GM19452 (cell line): ENCODE measurements around the gene PLTP.
"Not testable (repeated sequence)": the region's sequence is repeated elsewhere in the genome, so short reads cannot be mapped to it uniquely, and the experiment has no call there.

Experiments used
- ATAC-seq: cut with Tn5 transposase; IDR thresholded peaks from one replicate; pipeline ENCODE4 v1.9.1; 2021; ENCODE audit not compliant: unreplicated experiment

PLTP gene, protein sequence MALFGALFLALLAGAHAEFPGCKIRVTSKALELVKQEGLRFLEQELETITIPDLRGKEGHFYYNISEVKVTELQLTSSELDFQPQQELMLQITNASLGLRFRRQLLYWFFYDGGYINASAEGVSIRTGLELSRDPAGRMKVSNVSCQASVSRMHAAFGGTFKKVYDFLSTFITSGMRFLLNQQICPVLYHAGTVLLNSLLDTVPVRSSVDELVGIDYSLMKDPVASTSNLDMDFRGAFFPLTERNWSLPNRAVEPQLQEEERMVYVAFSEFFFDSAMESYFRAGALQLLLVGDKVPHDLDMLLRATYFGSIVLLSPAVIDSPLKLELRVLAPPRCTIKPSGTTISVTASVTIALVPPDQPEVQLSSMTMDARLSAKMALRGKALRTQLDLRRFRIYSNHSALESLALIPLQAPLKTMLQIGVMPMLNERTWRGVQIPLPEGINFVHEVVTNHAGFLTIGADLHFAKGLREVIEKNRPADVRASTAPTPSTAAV

DNA sequence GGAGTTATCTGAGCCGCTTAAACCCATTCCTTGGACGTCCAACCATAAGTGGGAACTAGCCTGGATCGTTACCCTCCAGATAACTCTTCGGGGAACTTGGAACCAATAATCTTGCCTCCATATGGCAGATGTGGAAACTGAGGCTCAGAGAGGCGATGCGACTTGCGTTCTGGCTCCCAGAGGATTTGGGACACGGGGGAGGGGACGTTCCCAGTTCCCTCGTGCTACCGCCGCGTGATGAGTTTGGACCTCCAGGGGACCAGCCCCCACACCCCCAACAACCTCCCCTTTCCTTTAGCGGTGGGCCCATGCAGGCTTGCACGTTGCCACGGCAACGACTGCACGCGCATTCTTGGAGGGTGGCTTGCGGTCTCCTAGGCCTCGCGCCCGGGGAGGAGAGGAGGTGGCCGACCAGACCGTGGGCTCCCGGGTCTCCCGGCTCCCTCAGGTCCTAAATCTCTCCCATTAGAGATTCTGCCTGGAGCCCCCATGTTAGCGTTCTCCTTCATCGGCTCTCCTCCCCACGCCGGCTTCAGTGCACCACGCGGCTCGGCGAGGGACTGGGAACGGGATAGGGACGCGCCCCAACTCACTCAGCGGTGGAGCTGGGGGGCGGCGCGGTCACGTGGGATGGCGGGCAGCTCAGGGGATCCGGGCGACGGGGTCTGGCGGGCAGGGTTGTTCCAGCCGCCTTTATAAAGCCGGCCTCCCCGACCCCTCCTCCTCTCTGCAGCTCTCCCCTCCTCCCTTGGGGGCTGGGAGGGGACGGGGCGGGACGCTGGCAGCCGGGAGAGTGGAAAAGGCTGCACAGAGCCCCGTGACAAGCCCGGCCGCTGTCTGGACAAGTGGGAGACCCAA, at the start of gene PLTP:
TSS of gene PLTP (minus strand) at position 670 of the 858 bp plus-strand sequence. CDS start 703 bp downstream, outside the sequence.
- no peak for ATAC-seq

DNA sequence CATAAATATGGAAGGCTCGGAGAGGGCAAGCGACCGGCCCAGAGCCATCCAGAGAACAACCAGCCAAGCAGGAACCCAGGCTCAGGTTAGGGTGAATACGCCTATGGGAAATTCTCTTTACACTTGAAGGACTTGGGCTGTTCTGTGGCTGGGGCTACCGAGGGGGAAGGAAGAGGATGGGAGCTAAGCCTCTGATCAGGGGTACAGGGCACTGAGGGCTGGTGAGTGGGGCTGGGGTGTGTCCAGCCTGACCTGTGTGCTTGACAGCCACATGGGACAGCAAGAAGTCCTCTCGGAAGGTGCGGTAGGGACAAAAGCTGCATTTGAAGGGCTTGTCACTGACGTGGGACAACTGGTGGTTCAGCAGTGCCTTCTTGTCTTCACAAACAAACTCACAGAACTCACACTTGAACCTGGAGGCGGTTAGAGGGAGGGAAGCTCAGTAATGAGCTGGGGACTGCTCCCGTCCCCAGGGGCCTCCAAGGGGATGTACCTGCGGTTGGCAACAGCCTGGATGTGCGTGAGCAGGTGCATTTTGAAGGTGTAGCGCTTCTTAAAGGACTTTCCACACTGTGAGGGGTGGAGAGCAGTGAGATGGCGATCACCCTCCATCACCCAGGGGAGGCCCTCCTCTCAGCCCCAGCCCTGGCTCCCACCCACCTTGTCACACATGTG, 48.1 kb upstream of the PLTP start:
- no peak for ATAC-seq

DNA sequence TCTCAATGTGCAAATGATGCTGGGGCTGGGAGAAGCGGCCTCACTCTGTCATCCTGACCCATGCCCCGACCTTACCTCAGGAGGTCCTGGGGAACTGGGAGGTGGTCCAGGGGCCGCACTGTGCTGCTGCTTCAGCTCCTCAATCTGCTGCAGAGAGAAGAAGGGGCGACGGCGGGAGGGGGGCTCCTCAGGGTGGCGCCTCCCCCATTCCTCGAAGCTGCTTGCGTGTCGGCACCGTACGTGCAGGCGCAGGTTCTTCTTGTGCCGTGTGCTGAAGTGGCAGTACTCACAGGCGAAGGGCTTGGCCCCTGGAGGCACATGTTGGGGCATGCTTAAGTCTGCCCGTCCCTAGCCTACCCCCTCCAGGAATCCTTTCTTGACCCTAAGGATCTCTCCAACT, 47.2 kb upstream of the PLTP start:
- ATAC-seq: no peak

DNA sequence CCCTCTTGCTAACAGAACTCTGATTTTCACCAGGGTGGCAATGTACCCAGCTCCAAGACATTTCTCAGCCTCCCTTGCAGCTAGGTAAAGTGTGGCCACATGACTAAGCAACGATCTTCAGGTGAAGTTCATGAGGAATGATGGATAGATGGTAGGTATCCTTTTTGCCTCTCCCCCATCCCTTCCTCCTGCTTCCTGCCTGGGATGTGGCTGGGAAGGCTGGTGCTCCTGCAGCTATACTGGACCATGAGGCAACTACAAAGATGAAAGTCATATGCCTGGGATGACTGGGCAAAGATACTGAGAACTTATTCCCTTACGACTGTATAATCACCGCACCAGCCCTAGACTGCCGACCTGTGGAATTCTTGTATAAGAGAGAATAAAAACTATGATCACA, 46.6 kb upstream of the PLTP start:
- no peak for ATAC-seq

DNA sequence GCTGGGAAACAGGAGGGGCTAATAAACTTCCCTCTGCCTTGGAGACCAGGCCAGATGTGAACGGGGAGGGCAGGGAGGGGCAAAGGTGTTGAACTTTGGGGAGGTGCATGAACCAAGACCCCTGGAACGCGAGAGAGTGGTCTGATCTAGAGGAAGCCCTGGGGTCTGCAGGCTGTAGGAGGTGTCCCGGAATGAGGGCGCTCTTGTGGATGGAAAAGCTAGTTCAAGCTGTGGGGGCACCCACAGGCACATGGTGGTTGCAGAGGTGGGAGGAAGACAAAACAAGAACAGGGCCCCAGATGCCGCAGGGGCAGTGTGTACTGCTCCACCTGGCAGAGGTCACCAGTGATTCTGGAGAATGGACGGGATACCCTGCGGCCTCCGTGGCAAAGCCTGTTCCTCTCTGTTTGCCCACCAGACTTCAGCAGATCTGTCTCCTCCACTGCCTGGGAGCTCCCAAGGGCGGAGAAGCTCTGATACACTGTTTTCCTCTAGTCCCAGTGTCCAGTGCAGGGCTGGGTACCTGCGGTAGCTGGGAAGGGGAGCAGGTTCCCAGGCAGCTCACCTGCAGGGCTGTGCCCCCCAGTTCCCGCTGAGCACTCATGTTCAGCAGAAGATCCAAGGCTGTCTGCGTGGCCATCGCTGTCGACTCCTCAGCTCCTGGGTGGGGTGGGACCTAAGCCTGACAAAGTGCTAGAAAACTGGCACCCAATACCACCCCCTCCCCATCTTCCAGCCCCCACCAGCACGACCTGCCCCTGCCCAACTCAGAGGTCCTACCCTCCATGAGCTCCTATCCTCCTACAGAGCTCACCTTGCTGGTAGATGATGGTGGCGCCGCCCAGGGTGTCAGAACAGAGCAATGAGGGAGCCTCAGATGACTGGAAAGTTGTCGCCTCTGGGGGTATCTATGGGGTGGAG, 45.3 kb upstream of the PLTP start:
- no peak for ATAC-seq

DNA sequence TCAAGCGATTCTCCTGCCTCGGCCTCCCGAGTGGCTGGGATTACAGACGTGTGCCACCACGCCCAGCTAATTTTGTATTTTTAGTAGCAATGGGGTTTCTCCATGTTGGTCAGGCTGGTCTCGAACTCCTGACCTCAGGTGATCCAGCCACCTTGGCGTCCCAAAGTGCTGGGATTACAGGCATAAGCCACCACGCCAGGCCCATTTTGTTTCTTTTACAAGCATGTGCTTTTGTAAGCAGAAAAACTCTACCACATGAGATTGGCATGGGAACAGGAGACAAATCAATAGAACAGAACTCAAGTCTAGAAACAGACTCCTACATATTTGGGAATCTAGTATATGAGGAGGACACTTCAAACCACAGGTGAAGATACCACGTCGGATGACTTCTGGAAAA, 44.4 kb upstream of the PLTP start:
- ATAC-seq: not testable (repeated sequence)

DNA sequence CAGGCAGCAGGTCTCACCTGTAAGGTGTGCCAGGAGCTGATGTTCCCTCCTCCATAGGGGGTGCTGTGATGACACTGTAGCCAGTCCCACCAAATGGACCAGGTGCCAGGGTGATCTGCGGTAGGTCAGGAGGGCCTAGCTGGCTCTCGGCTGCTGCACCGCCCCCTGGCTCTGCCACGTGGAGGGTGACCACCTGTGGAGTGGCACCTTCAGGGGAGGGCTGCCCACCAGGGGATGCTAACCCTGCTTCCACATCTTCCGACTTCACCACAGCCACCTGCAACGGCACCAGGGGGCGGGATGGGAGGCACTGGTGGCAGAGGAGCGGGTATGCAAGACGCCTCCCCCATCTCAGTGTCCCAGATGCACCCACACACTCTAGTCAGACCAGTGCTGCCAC, 41.7 kb upstream of the PLTP start:
- no peak for ATAC-seq

DNA sequence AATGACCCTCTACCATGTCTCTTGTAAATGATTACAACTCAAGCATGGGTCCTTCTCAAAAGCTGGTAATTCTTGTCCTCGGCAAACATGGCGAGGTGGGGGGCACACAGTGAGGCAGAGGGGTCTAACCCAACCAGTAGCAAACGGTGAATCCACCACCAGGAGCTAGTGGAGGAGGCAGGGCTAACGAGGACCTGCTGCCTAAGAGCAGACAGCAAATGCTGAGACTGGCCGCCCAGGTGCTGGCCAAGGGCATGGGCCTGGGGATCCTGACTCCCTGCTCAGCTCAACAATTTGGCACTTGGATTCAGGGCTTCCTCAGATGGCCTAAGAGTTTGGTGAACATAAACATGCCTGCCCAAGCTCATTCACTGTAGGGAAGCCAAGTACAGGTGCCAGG, 40.9 kb upstream of the PLTP start:
- no peak for ATAC-seq

DNA sequence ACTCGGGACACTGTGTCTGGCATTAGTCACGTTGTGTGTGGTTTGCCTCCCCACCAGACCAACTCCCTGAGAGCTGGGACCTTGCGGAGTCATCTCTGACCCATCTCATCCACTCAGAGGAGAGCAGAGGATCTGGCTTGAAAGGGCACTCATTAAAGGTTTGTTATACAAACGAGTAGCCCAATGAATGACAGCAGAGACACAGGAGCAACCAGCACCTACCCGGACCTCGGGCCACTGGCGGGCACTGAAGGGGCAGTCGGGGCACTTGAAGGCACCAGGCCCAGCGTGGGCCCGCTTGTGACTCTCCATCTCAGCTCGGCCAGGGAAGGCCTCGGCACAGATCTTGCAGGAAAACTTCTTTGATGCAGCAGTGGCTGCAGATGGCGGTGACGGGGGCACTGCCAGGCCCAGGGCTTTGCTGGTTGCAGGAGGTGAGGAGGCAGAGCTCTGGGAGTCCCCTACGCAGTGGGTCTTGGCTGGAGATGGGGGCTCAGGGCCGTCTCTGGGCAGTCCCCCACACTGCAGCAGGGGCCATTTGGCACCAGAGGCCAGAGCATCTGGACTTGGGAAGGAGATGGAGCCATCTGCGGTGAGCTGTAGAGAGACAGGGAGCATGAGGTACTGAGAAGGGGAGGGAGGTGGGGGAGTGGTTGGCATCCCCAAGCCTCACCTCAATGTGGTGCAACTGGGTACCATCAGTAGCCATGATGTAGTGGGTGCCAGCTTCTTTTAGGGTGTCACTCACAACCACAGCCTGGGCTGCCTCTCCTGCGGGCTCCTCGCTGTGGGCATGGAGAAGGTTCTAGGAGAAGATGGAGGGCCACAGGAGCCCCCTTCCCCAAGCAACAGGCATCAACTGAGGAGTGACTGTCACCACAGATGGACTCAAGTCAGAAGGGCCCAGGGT, 40.2 kb upstream of the PLTP start:
- no peak for ATAC-seq

DNA sequence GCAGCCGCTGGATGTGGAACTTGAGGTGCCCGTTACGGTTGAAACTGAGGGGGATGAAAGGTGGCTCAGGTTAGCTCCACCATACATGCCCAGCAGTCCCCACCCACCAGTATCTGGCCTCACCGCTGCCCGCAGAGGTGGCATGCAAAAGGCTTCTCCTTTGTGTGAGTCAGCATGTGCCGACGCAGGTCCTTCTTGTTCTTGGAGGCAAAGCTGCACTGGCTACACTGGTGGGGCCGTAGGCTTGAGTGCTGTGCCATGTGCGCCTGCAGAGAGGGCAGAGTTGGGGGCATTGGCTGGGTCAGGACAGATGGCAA, 38.3 kb upstream of the PLTP start:
- ATAC-seq: no peak

DNA sequence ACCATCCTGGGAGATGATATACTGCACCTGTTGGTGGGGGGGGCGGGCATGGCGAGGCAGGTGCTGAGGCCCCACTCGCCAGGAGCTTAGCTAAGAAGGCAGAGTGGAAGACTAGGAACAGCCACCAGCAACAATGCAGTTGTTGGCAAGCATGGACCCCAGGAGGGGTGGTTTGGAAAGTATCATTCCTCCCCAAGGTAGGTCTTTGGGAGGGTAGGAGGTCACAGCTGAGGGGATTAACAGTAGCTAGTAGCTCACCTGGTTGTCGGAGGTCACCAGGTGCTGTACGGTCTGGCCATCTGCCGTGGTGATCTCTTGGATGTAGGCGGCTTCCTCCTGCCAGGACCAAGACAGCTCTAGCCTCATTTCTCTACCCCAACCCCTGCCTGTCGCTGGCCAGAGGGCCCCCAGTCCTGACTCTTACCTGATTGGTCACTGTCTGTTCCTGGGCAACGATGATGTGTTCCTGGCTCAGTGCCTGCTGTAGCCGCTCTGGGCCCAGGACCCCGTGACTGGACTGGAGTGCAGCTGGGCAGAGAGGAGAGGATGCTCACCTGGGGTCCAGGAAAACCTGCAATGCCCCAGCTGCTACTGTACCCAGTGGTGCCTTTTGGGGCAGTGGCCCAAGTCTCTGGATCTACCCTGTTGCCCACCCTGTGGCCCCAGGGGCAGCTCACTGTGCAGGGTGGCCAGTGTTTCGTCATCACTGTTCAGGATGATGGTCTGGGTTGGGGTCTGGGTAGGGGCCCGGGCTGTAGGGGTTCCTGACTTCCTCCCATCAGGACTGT, 37.8 kb upstream of the PLTP start:
- no peak for ATAC-seq

DNA sequence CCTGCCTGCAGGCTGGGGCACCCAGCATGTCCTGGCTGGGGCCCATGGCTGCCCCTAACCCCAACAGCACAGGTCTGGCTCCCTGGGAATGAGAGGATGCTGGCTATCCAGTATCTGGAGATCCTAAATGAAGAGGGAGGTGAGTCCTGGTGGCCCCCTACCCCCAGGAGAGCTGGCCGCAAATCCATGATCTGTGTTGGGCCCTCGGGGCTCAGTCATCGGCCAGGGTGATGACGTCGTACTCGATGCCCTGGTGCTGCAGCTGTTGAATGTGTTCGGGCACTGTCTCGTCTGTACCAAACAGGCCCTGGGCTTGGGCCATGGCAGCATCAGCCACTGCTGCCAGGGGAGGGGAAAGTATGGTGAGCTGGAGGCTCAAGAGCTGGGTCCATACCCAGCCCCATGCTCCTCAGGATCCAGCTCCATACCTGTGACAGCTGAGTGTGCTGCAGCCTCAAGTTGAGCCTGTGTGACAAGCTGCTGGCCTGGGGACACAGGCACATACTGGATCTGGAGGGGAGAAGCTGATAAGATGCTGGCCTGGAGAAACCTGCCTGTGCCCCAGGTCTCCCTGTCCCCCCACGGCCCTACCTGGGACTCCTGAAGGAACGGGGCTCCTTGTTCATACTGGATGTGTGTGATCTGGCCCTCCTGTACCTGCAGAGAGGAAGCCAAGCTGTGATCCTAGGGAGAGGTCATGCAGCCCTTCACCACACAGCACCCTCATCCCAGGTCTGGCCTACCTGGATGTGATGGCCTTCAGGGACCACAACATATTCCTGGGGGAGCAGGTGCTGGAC, 37.0 kb upstream of the PLTP start:
- no peak for ATAC-seq

DNA sequence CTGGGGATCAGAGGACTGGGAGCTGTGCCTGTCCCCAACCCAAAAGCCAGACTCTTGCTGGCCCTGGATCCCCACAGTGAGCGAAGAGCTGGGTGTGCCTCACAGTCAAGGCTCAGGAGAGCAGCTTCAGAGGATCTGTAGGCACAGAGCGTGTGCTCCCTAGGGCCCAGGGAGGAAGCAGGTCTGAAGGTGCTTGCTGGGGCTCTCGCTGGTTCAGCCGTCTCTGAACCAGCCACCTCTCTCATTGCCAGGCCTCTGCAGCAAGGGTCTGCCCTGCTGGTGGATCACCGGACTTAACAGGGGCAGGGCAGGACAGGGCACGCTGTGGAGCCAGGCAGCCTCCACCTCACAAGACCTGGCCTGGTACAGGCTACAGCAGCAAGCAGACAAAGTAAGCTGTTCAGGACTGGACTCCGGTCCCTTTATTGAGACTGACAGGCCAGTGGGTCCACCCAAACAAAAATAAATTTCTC, 36.3 kb upstream of the PLTP start:
- no peak for ATAC-seq

DNA sequence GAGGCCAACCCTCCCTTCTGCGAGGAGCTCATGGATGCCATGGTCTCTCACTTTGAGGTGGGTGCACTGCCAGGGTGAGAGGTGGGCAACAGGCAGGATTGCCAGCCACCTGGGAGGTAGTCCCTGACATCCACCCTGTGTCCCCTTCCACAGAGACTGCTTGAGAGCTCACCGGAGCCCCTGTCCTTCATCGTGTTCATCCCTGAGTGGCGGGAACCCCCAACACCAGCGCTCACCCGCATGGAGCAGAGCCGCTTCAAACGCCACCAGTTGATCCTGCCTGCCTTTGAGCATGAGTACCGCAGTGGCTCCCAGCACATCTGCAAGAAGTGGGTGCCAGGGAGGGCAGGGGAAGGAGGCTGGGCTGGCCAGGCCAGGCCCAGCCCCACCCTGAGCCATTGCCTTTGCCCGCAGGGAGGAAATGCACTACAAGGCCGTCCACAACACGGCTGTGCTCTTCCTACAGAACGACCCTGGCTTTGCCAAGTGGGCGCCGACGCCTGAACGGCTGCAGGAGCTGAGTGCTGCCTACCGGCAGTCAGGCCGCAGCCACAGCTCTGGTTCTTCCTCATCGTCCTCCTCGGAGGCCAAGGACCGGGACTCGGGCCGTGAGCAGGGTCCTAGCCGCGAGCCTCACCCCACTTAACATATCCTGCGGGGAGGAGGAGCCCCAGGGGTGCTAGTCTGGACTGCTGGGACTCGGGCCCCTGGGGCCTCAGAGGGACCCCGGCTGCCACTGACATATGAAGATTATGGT, 35.3 kb upstream of the PLTP start:
- no peak for ATAC-seq

DNA sequence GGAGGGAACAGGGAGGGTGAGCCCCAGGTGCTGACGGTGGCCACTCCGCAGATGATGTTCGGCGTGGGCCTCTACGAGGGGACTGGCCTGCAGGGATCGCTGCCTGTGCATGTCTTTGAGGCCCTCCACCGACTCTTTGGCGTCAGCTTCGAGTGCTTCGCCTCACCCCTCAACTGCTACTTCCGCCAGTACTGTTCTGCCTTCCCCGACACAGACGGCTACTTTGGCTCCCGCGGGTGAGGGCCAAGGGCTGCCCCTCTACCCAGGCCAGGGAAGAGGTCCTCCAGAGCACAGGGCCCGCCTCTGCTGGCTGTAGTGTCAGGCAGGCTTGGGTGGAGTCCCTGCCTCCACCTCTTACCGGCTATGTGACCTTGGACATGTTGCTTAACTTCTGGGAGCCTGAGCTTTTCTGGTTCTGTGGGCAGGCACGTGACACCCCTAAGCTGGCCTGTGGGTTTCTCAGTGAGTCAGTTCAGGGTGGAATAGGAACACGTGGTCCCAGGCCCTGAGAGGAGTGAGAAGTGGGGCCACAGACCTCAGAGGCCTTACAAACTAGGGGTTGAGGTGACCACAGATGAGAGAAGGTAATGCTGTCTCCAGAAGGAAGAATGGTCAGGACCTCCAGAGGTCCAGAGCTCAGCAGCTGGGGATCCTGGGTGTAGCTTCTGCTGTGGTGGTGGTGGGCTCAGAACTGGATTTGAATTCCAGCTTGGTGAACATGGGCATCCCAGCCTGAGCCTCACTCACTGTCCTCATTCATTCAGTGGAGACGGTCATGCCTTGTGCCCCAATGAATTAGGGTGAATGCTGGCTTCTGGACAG, 34.4 kb upstream of the PLTP start:
- ATAC-seq: no peak

DNA sequence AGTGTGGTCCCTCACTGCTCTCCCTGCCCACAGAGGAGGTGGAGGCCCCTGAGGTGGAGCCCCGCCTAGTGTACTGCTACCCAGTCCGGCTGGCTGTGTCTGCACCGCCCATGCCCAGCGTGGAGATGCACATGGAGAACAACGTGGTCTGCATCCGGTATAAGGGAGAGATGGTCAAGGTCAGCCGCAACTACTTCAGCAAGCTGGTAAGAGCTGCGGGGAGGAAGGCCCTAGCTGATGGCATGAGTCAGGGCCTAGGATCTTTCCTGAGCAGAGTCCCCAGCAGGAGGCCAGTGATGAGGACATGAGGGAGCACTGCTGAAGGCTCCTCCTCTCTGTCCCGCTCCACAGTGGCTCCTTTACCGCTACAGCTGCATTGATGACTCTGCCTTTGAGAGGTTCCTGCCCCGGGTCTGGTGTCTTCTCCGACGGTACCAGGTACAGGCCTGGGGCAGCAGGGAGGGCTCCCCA, 33.8 kb upstream of the PLTP start:
- no peak for ATAC-seq
